Left kidney (tissue), 2 donors: ENCODE data around the gene ADGRD2. TPM values are rescaled to one million over a fixed set of nuclear protein-coding genes. Genes with fewer than 3 reads are reported as not detected.

Source experiments
- DNase-seq: peaks from one replicate; pipeline ENCODE4 v3.0.0-alpha.2; 2013
- polyA plus RNA-seq: library from polyadenylated mRNA; unstranded; fragments of 120-200 nt; gene quantifications from one replicate; pipeline ENCODE4 v1.2.1, GENCODE V29; 2013; ENCODE audit not compliant: insufficient read length

The ADGRD2 gene
- polyA plus RNA-seq, 1 donor: 0.10 TPM

- DNase-seq: no peak
Measured at GRCh38 chr9:124456341-124457078, 6.3 kb downstream of the ADGRD2 start.

- DNase-seq: no peak
Measured at GRCh38 chr9:124457079-124457886, 7.0 kb downstream of the ADGRD2 start.

- no peak for DNase-seq
Measured at GRCh38 chr9:124457887-124458431, 7.7 kb downstream of the ADGRD2 start.

GRCh38 chr9:124458441-124458840 lies 8.2 kb downstream of the ADGRD2 start:
- DNase-seq: no peak

- no peak for DNase-seq
Measured at GRCh38 chr9:124462739-124463138, 12.5 kb downstream of the ADGRD2 start.

- no peak for DNase-seq
Measured at GRCh38 chr9:124465736-124466135, 15.5 kb downstream of the ADGRD2 start.

GRCh38 chr9:124467410-124468060 lies 17.3 kb downstream of the ADGRD2 start:
- DNase-seq: no peak

GRCh38 chr9:124468061-124468740 lies 17.9 kb downstream of the ADGRD2 start:
- DNase-seq: no peak

GRCh38 chr9:124469011-124469832 lies 19.0 kb downstream of the ADGRD2 start:
- no peak for DNase-seq

- no peak for DNase-seq
Measured at GRCh38 chr9:124470306-124470705, 20.1 kb downstream of the ADGRD2 start.

- DNase-seq: no peak
Measured at GRCh38 chr9:124470726-124471125, 20.5 kb downstream of the ADGRD2 start.

- no peak for DNase-seq
Measured at GRCh38 chr9:124471761-124472160, 21.5 kb downstream of the ADGRD2 start.

GRCh38 chr9:124472770-124473169 lies 22.5 kb downstream of the ADGRD2 start:
- no peak for DNase-seq

- DNase-seq: no peak
Measured at GRCh38 chr9:124473310-124473709, 23.1 kb downstream of the ADGRD2 start.

GRCh38 chr9:124474151-124474550 lies 23.9 kb downstream of the ADGRD2 start:
- DNase-seq: no peak

- no peak for DNase-seq
Measured at GRCh38 chr9:124475158-124475867, 25.1 kb downstream of the ADGRD2 start.

- no peak for DNase-seq
Measured at GRCh38 chr9:124475868-124476690, 25.8 kb downstream of the ADGRD2 start.

GRCh38 chr9:124477211-124477647 lies 27.0 kb downstream of the ADGRD2 start:
- DNase-seq: no peak

GRCh38 chr9:124477648-124478285 lies 27.5 kb downstream of the ADGRD2 start:
- DNase-seq: no peak
